GM21737 (cell line): ENCODE measurements around the gene ABL1.

Experiments used
- ATAC-seq: cut with Tn5 transposase; IDR thresholded peaks from one replicate; pipeline ENCODE4 v1.9.1; 2021; ENCODE audit warnings: mild to moderate bottlenecking, moderate library complexity; ENCODE audit not compliant: unreplicated experiment

The ABL1 gene

GRCh38 chr9:130927995-130928900 lies 93.2 kb downstream of the ABL1 start:
- no peak for ATAC-seq

GRCh38 chr9:130929571-130930038 lies 94.6 kb downstream of the ABL1 start:
- no peak for ATAC-seq

- ATAC-seq = no peak
Measured at GRCh38 chr9:130930132-130930803, 95.2 kb downstream of the ABL1 start.

- ATAC-seq = no peak
Measured at GRCh38 chr9:130930804-130931349, 95.8 kb downstream of the ABL1 start.

GRCh38 chr9:130931508-130932254 lies 96.6 kb downstream of the ABL1 start:
- no peak for ATAC-seq

GRCh38 chr9:130932255-130933079 lies 97.4 kb downstream of the ABL1 start:
- ATAC-seq = no peak

GRCh38 chr9:130933114-130934046 lies 98.3 kb downstream of the ABL1 start:
- no peak for ATAC-seq

GRCh38 chr9:130934246-130934645 lies 99.2 kb downstream of the ABL1 start:
- ATAC-seq = no peak

- no peak for ATAC-seq
Measured at GRCh38 chr9:130934702-130935647, 99.9 kb downstream of the ABL1 start.

GRCh38 chr9:130935648-130936271 lies 100.7 kb downstream of the ABL1 start:
- no peak for ATAC-seq

GRCh38 chr9:130936285-130937117 lies 101.4 kb downstream of the ABL1 start:
- no peak for ATAC-seq
